ENCODE measurements around the gene CHST6.
"Not testable (repeated sequence)": the region's sequence is repeated elsewhere in the genome, so short reads cannot be mapped to it uniquely, and the experiment has no call there.

CHST6 gene

DNA sequence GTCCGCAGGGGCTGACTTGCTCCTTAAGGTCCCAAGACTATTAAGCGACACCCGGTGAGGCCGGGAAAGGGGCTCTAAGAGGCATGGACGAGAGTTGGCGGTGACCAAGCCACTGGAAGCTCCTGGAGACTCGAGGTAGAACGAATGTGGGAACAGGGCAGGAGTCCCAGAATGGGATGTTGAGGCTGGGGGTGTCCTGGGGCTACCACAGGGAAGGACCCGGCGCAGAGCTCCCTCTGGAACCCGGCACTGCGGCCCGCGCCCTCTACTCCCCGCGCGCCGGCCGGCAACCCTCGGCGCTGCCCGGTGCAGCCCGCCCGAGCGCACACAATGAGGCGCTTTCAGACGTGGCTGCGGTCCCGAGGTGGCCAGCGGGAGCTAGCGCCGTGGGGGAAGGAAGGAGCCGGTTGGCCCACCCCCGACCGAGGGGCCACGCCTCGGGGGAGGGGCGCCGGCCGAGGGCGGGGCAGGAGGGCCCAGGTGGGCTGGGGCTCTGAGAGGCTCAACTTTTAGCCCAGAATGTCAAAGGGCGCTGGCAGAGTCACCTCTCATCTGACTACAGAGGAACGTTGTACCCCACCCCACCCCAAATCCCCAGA lies at the start of gene CHST6:
TSS of gene CHST6 (minus strand) at position 366 of the 599 bp plus-strand sequence. CDS start 15,613 bp downstream, outside the sequence.
- no peak for DNase-seq

GRCh38 chr16:75542462-75542861 lies 47.2 kb upstream of the CHST6 start:
- not testable (repeated sequence) for DNase-seq

DNA sequence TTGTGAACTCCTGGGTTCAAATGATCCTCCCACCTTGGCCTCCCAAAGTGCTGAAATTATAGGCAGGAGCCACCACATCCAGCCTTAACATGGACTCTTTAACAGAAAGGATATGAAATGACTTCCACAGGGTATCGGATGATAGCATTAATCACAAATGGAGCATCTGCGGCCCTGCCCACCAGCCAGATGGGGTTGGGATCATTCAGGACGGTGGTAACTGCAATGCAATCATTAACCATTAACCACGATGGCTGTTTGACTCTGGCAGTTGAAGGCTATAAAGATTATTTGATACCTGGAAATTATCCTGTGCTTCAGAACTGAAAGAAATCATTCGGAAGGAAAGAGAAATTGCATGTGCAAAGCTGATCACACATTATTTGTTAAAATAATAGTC lies 46.0 kb upstream of the CHST6 start:
- DNase-seq: no peak

GRCh38 chr16:75538882-75539565 lies 43.8 kb upstream of the CHST6 start:
- DNase-seq: not testable (repeated sequence)

DNA sequence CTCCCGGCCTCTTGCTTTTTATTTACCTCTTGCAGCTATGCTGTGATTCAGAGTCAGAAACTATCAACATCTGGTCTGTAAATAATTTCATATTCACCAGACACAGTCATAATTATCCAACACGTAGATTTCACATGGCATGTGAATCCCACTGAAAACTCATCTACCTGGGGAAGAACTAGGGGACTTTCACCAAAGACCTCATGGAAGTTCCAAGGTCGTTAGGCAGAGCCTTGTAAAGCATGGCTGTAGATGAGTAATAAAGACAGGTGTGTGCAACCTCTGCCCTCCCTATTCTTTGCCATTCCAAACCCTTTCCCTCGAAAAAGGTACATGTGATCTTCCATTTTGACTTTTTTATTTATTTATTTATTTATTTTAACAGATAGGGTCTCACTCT lies 42.5 kb upstream of the CHST6 start:
- no peak for DNase-seq

- no peak for DNase-seq
Observed at GRCh38 chr16:75535901-75536300, 40.7 kb upstream of the CHST6 start, which contains the start of gene CHST5. Gene CHST5 (minus strand): TSS chr16:75536108. CDS start chr16:75530384, 5,724 bp downstream.

GRCh38 chr16:75535211-75535843 lies 40.1 kb upstream of the CHST6 start:
- no peak for DNase-seq

- DNase-seq: no peak
Observed at GRCh38 chr16:75534560-75535205, 39.4 kb upstream of the CHST6 start.

GRCh38 chr16:75532791-75533190 lies 37.5 kb upstream of the CHST6 start:
- no peak for DNase-seq

DNA sequence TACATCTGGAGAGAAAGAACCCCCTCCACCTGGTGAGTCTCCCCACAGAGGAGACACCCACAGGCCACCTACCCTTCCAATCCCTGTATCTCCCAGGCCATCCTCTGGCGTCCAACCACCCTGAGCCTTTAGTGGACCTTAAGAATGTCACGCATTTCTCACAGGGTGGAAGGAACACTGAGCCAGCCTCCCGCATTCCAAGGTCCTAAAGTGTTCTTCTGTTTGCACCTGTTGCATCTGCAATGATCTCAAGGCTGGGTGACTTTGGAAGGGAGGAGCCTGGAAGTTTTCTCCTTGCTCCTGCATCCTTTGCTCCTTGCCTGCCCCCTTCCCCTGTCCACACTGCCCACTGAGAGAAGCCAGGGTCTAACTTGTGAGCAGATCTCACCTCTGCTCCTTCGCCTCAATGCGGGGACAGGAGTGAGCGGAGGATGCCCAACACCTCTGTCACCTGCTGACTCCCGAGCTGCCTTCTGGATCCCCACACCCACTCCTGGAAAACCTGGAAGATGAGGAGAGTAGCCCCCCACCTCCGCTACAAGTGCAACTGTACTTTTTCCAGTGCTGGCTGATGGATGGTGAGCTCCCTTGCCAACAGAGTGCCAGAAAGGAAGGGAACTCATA lies 37.0 kb upstream of the CHST6 start:
- no peak for DNase-seq

- DNase-seq: no peak
Observed at GRCh38 chr16:75529959-75530358, 34.7 kb upstream of the CHST6 start.

DNA sequence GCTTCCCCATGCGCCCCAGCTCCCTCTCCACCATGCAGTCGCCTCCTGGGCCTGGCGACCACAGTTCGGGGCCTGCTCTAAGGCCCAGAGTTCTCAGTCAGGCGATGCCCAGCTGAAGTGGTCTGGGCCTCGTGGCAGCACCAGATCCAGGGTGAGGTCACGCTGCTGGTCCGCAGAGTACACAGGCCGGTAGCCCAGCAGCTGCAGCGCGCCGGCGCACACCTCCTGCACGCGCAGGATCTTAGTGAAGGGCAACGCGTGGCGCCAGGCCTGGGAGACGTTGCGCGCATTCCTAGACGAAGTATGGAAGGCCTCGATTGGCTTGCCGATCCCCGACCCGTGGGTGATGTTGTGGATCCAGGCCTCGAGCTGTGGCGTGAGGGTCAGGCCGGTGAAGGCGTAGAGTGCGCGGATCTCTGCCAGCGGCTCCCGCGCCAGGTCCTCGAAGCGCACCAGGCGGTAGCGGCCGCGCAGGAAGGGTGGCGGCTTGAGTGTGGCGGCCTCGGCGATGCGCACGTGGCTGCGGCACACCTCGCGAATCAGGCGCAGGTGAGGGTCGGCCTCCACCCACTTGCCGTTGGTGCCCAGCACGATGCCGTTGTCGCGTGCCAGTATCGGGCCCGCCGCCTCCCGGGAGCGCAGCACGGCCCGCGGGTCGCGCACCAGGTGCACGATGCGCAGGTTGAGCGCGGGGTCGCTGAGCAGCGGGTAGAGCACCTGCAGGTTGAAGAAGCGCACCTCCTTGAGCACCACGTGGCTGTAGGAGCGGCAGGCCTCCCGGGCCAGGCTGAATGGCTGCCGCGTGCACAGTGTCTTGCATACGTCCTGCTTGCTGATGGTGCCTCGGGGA lies 34.0 kb upstream of the CHST6 start:
- DNase-seq: no peak

DNA sequence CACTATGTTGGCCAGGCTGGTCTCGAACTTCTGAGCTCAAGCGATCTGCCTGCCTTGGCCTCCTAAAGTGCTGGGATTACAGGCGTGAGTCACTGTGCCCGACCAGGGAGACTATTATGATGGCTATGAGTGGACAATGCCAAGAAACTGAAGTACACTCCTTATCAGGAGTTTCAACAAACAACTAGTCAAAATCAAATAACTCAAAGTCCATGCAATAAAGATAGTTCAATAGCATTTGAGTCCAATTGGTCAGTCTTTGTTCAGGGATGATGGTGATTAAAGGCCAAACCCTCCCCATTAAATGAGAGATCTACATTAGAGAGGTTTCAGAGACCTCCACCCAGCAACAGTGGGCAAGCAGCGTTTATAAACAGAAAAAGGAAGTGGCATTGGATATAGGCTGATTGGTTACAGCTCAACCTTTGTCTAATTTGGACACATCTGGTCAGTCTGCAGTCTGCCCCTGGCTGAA lies 32.6 kb upstream of the CHST6 start:
- DNase-seq: peak; percentile 18

GRCh38 chr16:75526032-75526790 lies 31.0 kb upstream of the CHST6 start:
- DNase-seq: no peak

DNA sequence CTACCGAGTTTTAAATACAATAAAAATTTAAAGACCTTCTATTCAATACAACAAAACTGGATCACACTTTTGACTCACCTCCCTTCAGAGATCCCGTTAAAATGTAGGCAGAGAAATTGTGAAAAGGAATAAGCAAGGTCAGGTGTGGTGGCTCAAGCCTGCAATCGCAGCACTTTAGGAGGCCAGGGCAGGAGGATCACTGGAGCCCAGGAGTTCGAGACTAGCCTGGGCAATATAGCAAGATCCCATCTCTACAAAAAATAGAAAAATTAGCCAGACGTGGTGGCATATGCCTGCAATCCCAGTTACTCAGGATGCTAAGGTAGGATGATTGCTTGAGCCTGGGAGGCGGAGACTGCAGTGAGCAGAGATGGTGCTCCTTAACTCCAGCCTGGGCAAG lies 23.9 kb upstream of the CHST6 start:
- DNase-seq: no peak

DNA sequence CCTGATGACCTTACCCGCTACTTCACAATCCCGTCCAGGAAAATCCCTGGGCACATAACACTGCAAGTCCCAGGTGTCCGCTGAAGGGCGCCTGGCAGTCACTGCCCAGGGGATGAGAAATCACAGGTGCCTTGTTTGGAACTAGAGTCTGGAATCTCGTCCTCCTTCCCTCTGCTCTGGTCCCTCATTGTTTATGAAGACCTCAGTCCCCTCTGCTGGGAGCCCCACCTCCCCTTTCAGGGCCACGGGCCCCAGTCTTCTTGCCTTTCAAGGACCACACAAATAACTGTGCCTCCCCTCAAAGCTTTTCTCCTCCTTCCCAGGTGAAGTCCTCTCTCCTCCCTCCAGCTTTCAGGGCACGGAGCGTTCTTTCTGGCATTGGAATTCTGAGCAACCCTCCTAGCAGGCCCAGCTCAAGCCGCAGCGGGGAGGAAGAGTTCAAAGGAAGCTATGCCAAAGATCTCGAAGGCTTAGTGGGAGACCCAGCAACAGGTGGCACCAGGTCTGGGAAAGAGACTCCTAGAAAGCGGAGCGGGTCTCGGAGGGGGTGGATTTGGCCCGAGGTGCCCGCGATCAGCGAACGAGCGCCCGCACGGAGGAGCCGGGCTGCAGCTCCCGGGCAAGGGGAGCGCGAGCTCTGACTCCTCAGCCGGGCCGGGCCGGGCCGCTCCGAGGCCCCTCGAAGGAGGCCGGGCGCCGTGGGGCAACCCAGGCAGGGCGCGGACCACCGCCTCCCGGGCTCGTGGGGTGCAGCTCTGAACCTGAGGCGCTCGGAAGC lies 21.1 kb upstream of the CHST6 start:
- DNase-seq: not testable (repeated sequence)

DNA sequence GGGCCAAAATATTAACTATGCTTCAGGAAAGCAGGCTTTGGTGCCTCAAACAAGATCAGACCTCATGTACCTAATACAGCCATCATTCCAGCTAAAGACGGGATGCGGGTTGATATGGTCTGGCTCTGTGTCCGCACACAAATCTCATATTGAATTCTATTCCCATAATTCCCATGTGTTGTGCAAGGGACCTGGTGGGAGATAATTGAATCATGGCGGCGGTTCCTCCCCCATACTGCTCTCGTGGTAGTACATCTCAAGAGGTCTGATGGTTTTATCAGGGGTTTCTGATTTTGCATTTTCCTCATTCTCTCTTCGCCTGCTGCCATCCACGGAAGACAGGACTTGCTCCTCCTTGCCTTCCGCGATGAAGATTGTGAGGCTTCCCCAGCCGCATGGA lies 19.1 kb upstream of the CHST6 start:
- DNase-seq: no peak

DNA sequence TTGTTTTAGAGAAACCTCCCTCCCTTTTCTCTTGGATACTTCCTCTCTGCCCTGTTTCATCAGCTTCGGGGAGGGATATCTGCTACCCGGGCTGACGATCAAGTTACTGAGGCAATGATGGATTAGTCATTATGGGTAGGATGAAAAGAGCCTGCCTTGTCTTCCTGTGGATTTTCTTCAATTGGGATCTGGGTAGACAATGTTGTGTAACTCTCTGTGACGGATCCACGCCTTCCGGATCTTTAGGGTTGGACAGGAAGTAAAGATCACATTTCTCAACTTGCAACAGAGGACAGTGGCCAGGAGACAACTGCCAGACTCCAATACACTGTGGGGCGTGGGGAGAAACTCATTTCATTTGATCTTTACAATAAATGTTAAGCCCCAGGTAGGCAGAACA lies 11.3 kb upstream of the CHST6 start:
- DNase-seq: peak; percentile 97

GRCh38 chr16:75506107-75506506 lies 10.9 kb upstream of the CHST6 start:
- peak; percentile 20 for DNase-seq

DNA sequence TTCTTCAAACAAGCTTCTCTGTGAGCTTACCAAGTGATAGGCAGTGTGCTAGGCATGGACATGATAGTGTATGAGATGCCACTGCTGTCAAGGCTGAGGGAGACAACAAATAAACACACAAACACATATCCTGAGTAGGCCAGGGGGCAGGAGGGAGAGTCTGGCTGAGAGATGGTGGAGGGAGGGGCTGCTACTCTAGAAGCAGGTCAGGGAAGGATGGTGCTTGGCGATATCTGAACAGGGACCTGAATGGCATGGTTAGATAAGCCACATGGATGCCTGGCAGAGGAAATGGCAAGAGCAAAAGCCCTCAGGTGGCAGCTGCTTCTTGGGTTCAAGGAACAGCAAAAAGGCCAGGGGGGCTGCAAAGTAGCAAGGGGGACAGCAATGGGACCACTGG lies 8.6 kb upstream of the CHST6 start:
- no peak for DNase-seq

Measured in MV-4-11 (cell line).